ENCODE measurements around the gene LNPK.
"Not testable (repeated sequence)": the region's sequence is repeated elsewhere in the genome, so short reads cannot be mapped to it uniquely, and the experiment has no call there.

The LNPK gene

GRCh38 chr2:175965773-175966172 lies 36.3 kb downstream of the LNPK start:
- DNase-seq: no peak

DNA sequence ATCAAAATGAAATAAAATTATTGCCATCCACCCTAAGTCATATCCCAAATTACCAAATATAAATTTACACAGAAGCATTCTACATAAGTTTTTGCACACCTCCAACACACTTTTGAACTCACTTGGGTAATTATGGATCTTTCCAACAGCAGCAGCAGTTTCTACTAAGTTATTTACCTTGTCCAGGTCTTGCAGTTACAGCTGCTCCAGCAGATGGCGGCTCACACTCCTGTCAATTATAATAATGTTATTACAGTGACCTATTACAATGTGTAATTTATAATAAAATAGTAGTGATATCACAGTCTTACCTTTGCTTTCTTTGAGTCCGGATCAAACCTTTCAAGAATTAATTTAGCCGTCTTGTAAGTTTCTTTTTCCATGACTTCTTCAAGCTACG lies 37.9 kb downstream of the LNPK start:
- DNase-seq: no peak

DNA sequence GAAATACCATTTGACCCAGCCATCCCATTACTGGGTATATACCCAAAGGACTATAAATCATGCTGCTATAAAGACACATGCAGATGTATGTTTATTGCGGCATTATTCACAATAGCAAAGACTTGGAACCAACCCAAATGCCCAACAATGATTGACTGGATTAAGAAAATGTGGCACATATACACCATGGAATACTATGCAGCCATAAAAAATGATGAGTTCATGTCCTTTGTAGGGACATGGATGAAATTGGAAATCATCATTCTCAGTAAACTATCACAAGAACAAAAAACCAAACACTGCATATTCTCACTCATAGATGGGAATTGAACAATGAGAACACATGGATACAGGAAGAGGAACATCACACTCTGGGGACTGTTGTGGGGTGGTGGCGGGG lies 38.9 kb downstream of the LNPK start:
- DNase-seq: not testable (repeated sequence)

DNA sequence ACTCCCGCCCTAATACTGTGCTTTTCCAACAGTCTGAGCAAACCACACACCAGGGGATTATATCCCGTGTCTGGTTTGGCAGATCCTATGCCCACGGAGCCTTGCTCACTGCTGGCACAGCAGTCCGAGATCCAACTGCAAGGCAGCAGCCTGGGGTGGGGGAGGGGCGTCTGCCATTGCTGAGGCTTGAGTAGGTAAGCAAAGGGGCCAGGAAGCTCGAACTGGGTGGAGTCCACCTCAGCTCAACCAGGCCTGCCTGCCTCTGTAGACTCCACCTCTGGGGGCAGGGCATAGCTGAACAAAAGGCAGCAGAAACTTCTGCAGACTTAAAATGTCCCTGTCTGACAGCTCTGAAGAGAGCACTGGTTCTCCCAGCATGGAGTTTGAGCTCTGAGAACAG lies 44.2 kb downstream of the LNPK start:
- no peak for DNase-seq

- DNase-seq: no peak
Measured at GRCh38 chr2:175955136-175955535, 46.9 kb downstream of the LNPK start.

DNA sequence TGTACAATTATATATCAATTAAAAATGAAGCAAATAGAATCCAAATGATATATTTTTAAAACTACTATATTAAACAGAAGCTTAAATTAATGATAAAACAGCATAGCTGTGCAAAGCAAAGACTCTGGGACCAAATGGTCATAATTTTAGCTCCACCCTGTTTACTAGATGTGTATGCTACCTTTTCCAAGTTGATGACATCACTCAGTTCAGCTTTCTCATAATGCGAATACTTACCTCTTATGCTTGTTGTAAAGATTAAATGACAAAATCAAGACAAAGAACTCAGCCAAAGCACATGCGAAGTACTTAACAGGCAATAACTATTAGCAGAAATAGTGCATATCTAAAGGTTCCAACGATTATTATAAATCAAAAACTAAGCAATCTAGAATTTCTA lies 51.6 kb downstream of the LNPK start:
- no peak for DNase-seq

DNA sequence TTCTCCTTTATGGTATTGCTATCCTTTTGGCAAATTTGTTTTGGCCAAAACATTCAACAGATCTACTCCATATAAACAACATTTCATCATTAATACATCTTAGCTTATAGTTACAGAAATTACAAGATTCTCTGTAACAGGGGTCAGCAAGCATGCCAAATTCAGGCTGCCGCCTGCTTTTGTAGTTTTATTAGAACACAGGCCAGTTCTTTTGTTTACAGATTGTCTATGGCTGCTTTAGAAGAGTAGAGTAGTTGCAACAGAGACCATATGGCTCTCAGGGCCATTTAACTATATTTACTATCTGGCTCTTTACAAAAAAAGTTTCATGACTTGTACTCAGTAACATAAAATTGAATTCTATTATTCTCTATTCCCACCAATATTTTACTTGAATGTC lies 53.9 kb downstream of the LNPK start:
- no peak for DNase-seq

DNA sequence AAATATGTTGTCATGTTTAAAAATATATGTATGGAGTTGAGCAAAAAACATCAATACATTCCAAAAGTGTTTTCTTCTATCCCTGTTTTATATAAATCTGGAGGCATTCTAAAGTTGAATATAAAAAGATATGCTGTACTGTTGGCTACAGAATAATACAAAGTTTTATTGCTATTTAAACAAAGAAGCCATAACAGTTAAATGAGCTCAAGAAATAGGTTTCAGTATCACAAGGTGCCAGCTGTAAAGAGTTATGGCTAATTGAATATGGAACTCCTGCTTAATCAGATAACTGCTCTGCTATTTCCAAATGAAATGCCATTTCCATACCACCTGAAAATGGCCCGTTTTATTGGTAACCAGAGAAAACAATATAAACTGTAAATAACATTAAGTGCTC lies 55.0 kb downstream of the LNPK start:
- DNase-seq: no peak

DNA sequence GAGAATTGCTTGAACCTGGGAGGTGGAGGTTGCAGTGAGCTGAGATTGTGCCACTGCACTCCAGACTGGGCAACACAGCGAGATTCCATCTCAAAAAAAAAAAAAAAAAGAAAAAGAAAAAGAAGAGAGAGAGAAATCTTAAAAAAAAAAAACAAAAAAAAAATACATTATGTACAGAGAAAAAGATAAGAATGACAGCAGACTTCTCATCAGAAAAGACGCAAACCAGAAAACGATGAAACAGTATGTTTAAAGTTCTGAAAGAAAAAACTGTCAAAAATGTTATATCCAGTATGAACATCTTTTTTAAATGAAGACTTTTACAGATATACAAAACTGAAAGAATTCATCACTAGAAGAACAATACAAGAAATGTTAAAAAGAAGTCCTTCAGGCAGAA lies 60.4 kb downstream of the LNPK start:
- no peak for DNase-seq

DNA sequence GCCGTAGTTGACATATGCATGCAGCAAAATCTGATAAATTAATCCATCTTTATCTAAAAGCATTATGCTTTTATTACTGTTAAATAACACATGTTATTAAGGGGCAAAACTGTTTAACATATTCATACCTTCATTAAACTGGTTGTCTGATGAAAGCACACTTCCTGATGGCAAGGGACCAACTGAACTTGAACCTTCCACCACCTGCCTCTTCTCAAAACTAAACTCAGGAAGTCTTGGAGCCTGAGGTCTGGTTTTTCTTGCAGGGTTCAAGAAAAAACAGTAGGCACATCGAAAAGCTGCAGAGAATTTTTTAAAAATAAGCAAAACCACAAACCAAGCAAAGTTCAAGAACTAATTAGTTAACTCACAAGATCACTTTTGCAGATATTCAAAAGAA lies 64.9 kb downstream of the LNPK start:
- DNase-seq: no peak

DNA sequence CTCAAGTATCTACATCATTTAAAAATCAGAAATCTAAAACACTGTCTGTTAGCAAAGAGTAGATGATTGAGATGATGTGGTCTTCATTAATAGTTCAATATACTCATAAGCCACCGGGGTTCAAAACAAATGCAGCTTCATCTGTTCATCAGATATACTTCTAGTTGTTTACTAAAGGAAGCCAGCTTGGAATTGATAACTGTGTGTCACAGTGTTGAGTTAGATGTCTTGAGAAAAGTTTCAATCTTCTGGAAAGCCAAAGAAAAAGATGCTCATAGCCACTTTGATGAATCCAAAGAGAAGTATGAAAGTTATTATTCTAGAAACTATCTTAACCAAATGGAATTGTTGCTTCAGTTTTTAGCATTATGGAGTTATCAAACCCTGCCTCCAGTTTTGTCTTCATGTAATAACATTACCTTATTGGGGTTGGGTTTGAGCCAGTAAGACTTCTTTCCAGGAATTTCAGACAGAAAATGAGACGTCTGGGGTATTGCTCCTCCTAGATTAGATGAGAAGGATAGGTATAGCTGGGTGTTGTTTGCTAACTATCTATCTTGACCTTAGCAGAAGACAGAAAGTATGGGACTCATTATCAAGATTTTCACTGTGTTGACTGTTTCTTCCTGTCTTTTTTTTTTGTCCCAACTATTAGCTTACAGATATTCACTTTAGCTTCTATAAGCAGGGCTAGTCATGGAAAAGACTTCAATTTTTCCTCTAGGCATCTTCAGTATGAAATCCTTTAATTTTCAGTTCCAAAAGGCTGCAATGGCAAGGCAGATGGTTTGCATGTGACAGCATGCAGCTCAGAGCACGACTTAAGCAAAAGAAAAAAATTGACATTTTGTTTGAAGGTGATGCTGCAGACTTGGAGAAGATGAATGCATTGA lies 66.5 kb downstream of the LNPK start:
- no peak for DNase-seq

DNA sequence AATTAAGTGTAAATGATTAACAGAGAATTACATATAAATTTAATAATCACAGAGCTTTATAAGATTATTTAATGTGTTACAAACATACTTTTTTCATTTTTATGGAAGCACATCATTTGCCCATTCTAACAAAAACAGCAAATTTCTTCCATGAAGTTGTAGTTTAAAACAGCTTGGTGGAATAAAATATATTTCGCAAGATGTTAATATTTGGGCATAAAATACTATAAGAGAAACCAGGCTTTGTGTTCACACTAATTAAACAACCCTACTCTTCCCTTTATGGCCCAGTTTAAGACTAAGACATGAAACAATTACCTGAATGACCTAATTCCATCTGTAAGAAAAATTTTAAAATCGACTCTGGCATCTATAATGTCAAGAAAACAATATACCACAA lies 69.4 kb downstream of the LNPK start:
- DNase-seq: no peak

DNA sequence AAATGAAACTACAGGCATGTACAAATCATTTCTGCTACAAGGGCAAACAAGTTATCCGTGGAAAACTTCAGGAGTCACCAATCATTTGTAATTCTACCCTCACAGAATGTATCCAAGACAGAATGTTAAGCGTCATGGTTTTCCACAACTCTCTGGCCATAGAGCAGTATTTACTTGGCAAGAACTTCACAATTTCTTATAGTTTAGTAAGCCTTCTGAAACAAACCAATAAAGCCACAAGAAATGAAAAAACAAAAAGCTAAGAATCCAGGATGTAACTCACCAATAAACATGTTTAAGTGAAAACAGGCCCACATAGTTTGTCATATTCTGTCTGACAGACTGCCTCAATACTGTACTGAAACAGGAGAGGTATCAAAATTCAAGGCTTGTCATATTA lies 70.3 kb downstream of the LNPK start:
- DNase-seq: no peak

DNA sequence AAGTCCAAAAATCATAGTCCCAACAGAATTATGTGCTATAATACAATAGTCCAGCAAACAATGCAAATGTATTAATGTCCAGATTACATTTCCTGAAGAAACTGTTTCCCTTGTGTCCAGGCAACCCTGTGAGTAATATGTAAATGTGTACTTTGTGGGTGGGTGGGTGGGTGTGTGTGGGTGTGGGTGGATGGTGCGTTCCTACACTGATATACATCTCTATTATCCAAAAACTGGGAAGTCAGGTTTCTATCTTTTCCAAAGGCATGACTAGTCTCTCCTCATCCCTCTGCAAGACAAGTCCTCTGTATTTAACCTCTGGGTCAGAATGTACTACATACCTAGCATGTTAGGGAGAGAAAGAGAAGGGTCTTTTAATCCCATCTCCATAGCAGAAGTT lies 71.6 kb downstream of the LNPK start:
- DNase-seq: no peak

GRCh38 chr2:175929850-175930249 lies 72.2 kb downstream of the LNPK start:
- no peak for DNase-seq

GRCh38 chr2:175926272-175926671 lies 75.8 kb downstream of the LNPK start:
- no peak for DNase-seq

- no peak for DNase-seq
Measured at GRCh38 chr2:175922160-175922559, 79.9 kb downstream of the LNPK start.

DNA sequence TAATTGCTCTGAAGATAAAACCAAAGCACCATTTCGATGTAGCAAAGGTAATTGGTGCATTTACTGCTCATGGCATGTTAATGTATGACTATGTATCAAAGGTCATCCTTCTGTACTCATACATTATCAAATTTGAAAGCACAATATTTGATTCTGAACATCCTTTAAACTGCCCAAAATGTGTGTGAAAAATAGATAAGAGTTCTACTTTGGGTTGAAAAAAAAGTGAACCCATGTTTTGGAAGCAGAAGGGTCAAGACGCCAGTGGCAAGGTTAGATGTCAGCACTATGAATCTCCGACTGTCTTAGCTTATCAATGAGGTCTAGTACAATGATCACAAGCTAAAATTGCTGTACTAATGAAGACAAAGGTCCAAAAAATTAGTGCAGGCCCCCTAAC lies 83.1 kb downstream of the LNPK start:
- no peak for DNase-seq

DNA sequence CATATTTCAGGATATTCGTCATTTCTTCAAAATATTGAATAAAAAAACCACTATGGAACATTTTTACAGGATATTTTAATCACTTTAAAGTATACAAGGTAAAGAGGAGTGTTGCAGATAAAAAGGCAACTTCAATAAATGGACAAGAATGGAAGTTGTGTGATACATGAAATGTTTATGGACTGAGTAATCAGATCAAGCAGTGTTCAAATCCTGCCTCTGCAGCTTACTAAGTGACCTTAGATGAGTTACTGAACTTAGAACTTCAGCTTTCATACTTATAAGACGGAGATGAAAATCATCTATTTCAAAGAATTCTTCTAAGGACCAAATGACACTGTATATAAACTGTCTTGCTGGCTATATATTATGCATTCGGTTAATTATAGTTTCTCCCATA lies 87.2 kb downstream of the LNPK start:
- DNase-seq: no peak

DNA sequence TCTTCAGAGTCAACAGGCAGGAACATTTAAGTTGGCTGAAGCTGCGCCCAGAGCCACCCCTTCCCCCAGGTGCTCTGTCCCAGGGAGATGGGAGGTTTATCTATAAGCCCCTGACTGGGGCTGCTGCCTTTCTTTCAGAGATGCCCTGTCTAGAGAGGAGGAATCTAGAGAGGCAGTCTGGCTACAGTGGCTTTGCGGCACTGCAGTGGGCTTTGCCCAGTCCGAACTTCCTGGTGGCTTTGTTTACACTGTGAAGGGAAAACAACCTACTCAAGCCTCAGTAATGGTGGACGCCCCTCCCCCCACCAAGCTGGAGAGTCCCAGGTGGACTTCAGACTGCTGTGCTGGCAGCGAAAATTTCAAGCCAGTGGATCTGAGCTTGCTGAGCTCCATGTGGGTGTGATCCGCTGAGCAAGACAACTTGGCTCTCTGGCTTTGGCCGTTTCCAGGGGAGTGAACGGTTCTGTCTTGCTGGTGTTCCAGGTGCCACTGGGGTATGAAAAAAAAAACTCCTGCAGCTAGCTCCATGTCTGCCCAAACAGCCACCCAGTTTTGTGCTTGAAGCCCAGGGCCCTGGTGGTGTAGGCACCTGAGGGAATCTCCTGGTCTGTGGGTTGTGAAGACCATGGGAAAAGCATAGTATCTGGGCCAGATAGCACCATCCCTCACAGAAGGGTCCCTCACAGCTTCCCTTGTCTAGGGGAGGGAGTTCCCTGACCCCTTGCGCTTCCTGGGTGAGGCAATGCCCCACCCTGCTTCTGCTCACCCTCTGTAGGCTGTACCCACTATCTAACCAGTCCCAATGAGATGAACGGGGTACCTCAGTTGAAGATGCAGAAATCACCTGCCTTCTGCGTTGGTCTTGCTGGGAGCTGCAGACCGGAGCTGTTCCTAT lies 88.0 kb downstream of the LNPK start:
- DNase-seq: not testable (repeated sequence)

GRCh38 chr2:175913267-175913666 lies 88.8 kb downstream of the LNPK start:
- DNase-seq: not testable (repeated sequence)

DNA sequence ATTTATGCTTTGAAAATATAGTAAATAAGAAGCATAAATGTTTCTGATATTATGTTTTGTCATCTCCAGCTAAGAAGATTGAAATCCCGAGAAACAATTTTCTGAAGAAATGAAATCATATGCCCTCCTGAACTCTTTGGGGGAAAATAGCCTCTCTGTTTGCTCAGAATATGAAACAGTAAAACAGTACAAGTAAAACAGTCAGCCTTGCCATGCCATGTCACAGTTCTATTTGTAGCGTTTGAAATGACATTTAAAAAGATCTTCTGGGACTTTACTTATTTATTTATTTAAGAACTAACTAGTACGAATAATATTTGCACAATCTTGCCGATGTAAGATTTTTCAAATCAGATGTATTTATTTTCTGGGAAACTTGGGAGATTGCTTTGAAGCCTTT lies 98.0 kb downstream of the LNPK start:
- DNase-seq: no peak

GRCh38 chr2:175903384-175903936 lies 98.6 kb downstream of the LNPK start:
- no peak for DNase-seq

GRCh38 chr2:175895957-175896356 lies 106.1 kb downstream of the LNPK start:
- not testable (repeated sequence) for DNase-seq
